ENCODE measurements around the gene SYNDIG1.

The SYNDIG1 gene

GRCh38 chr20:24470746-24471582 lies 1.5 kb downstream of the SYNDIG1 start:
- DNase-seq (ENCODE audit: low spot score) (no peak), FAIRE-seq (no peak)

- FAIRE-seq: no peak
Measured at GRCh38 chr20:24472426-24472825, 3.0 kb downstream of the SYNDIG1 start.

GRCh38 chr20:24473435-24474223 lies 4.2 kb downstream of the SYNDIG1 start:
- DNase-seq (ENCODE audit: low spot score) (no peak), FAIRE-seq (no peak)

More at GRCh38 chr20:24472426-24472825, 3.0 kb downstream of the SYNDIG1 start:
- no peak for DNase-seq (ENCODE audit: low spot score)

- no peak for FAIRE-seq
Measured at GRCh38 chr20:24477831-24478547, 8.6 kb downstream of the SYNDIG1 start.

GRCh38 chr20:24478584-24478983 lies 9.2 kb downstream of the SYNDIG1 start:
- no peak for DNase-seq (ENCODE audit: low spot score)
- no peak for FAIRE-seq

More at GRCh38 chr20:24477831-24478547, 8.6 kb downstream of the SYNDIG1 start:
- DNase-seq (ENCODE audit: low spot score): no peak

GRCh38 chr20:24479106-24479505 lies 9.7 kb downstream of the SYNDIG1 start:
- DNase-seq (ENCODE audit: low spot score): no peak
- FAIRE-seq: no peak

GRCh38 chr20:24479595-24479994 lies 10.2 kb downstream of the SYNDIG1 start:
- FAIRE-seq: no peak
- no peak for DNase-seq (ENCODE audit: low spot score)

- no peak for FAIRE-seq
- no peak for DNase-seq (ENCODE audit: low spot score)
Measured at GRCh38 chr20:24480509-24480908, 11.1 kb downstream of the SYNDIG1 start.

- FAIRE-seq: no peak
- DNase-seq (ENCODE audit: low spot score): no peak
Measured at GRCh38 chr20:24481173-24481572, 11.7 kb downstream of the SYNDIG1 start.

- no peak for FAIRE-seq
Measured at GRCh38 chr20:24483435-24484080, 14.1 kb downstream of the SYNDIG1 start.

GRCh38 chr20:24484081-24484450 lies 14.6 kb downstream of the SYNDIG1 start:
- no peak for DNase-seq (ENCODE audit: low spot score)
- FAIRE-seq: no peak

More at GRCh38 chr20:24483435-24484080, 14.1 kb downstream of the SYNDIG1 start:
- no peak for DNase-seq (ENCODE audit: low spot score)

- DNase-seq (ENCODE audit: low spot score) (no peak), FAIRE-seq (no peak)
Measured at GRCh38 chr20:24485981-24486380, 16.6 kb downstream of the SYNDIG1 start.

GRCh38 chr20:24487240-24487639 lies 17.8 kb downstream of the SYNDIG1 start:
- FAIRE-seq (no peak), DNase-seq (ENCODE audit: low spot score) (no peak)

GRCh38 chr20:24487648-24488047 lies 18.2 kb downstream of the SYNDIG1 start:
- DNase-seq (ENCODE audit: low spot score) (no peak), FAIRE-seq (no peak)

- no peak for DNase-seq (ENCODE audit: low spot score)
Measured at GRCh38 chr20:24488064-24488799, 18.8 kb downstream of the SYNDIG1 start.

GRCh38 chr20:24488800-24489175 lies 19.4 kb downstream of the SYNDIG1 start:
- DNase-seq (ENCODE audit: low spot score): no peak

More at GRCh38 chr20:24488064-24488799, 18.8 kb downstream of the SYNDIG1 start:
- no peak for FAIRE-seq

GRCh38 chr20:24489193-24489592 lies 19.8 kb downstream of the SYNDIG1 start:
- FAIRE-seq (peak; percentile 94), DNase-seq (ENCODE audit: low spot score) (no peak)

More at GRCh38 chr20:24488800-24489175, 19.4 kb downstream of the SYNDIG1 start:
- FAIRE-seq: no peak

- DNase-seq (ENCODE audit: low spot score): no peak
- no peak for FAIRE-seq
Measured at GRCh38 chr20:24489631-24490260, 20.3 kb downstream of the SYNDIG1 start.

- FAIRE-seq (no peak), DNase-seq (ENCODE audit: low spot score) (no peak)
Measured at GRCh38 chr20:24490598-24490997, 21.2 kb downstream of the SYNDIG1 start.
